ENCODE measurements around the gene RAPGEF4.
A peak's percentile ranks its signal among the peaks of the same experiment; 100 is the strongest.

RAPGEF4 gene

GRCh38 chr2:173075056-173075780, 339.6 kb downstream of the RAPGEF4 start:
- FAIRE-seq (no peak), DNase-seq (ENCODE audit: insufficient read length, low spot score) (no peak)
- no peak for TF ChIP-seq CTCF (IDR thresholded peaks at IDR 0.05; ENCODE audit: insufficient read depth, missing control alignments)

GRCh38 chr2:173075781-173076580, 340.3 kb downstream of the RAPGEF4 start, which contains the start of gene MAP3K20:
MAP3K20 (plus strand) TSS chr2:173075846; CDS start chr2:173091032, 15,186 bp downstream.
- FAIRE-seq = no peak
- peak; percentile 43 for TF ChIP-seq CTCF (IDR thresholded peaks at IDR 0.05; ENCODE audit: insufficient read depth, missing control alignments)
- no peak for DNase-seq (ENCODE audit: insufficient read length, low spot score)

- TF ChIP-seq CTCF (IDR thresholded peaks at IDR 0.05; ENCODE audit: insufficient read depth, missing control alignments) = no peak
- FAIRE-seq (no peak), DNase-seq (ENCODE audit: insufficient read length, low spot score) (no peak)
Measured at GRCh38 chr2:173076581-173077345, 341.1 kb downstream of the RAPGEF4 start.

GRCh38 chr2:173077506-173078177, 342.0 kb downstream of the RAPGEF4 start:
- FAIRE-seq = no peak
- no peak for DNase-seq (ENCODE audit: insufficient read length, low spot score)
- TF ChIP-seq CTCF (IDR thresholded peaks at IDR 0.05; ENCODE audit: insufficient read depth, missing control alignments) = no peak

- DNase-seq (ENCODE audit: insufficient read length, low spot score) (no peak), FAIRE-seq (no peak)
- TF ChIP-seq CTCF (IDR thresholded peaks at IDR 0.05; ENCODE audit: insufficient read depth, missing control alignments) = no peak
Measured at GRCh38 chr2:173079141-173079540, 343.5 kb downstream of the RAPGEF4 start.

- FAIRE-seq = no peak
- no peak for DNase-seq (ENCODE audit: insufficient read length, low spot score)
- no peak for TF ChIP-seq CTCF (IDR thresholded peaks at IDR 0.05; ENCODE audit: insufficient read depth, missing control alignments)
Measured at GRCh38 chr2:173079973-173080860, 344.6 kb downstream of the RAPGEF4 start.
